GM10248 (cell line): Measurements from ENCODE around the gene CABP7.

Experiments
- CTCF ChIA-PET: fragments of 300-600 bp; sonication (Branson Sonifier 250); formaldehyde crosslinking; extraction: SDS; loops from one replicate; lab custom pipeline; 2021; ENCODE audit warnings: antibody characterized with exemption; lab: Yijun Ruan, JAX
- POLR2A ChIA-PET: fragments of 350-650 bp; sonication (Branson Sonifier 250); formaldehyde crosslinking; extraction: SDS; loops from one replicate; lab custom pipeline; 2020; ENCODE audit warnings: antibody characterized with exemption; lab: Yijun Ruan, JAX
- DNase-seq: peaks from one replicate; pipeline ENCODE4 v3.0.0; 2012; ENCODE audit errors: extremely low spot score
- TF ChIP-seq, protein P1 (sequence below): IDR thresholded peaks from 2 replicates; pipeline ENCODE4 v1.5.1; 2012; ENCODE audit warnings: mild to moderate bottlenecking, low read depth; ENCODE audit errors: extremely low read depth, missing control alignments, control extremely low read depth

CABP7 gene

DNA sequence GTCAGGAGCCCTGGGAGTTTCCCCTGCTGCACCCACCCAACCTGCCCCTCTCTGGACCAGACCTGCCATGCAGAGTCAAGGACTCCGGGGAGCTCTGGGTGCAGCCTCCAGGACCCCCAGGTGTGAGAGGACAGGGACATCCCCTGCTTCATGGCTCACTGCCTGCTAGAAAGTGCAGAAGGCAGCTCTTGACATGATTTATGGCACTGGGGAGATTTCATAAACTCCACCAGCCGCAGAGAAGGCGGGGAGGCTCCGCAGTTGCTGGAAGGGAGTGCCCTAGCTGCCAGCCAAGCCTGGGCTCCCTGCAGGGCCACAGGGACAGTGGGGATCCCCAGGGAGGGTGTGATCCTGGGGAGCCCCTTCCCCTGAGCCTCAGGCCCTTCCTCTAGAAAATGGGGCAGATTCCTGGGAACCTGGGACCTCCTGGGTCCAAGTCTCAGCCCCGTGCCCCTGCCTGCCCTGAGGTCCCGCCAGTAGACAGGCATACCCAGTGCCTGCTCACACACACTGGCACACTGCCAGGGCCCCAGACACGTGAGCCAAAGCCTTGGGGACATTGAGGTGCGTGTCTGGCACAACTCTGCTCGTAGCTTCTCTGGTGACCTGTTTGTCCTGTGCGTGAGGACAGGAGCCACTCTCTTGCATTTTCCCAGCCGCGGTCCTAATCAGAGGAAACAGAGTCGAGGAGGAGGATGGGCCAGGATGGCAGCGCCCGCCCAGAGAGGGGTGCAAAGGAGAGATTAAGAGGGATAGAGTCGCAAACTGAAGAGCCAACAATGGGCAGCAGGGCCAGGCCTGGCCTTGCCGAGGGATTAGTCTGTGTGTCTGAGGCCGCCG is 13.8 kb downstream of the CABP7 start:
- POLR2A ChIA-PET = no interaction called here
- DNase-seq = no peak
- TF ChIP-seq, protein P1, sequence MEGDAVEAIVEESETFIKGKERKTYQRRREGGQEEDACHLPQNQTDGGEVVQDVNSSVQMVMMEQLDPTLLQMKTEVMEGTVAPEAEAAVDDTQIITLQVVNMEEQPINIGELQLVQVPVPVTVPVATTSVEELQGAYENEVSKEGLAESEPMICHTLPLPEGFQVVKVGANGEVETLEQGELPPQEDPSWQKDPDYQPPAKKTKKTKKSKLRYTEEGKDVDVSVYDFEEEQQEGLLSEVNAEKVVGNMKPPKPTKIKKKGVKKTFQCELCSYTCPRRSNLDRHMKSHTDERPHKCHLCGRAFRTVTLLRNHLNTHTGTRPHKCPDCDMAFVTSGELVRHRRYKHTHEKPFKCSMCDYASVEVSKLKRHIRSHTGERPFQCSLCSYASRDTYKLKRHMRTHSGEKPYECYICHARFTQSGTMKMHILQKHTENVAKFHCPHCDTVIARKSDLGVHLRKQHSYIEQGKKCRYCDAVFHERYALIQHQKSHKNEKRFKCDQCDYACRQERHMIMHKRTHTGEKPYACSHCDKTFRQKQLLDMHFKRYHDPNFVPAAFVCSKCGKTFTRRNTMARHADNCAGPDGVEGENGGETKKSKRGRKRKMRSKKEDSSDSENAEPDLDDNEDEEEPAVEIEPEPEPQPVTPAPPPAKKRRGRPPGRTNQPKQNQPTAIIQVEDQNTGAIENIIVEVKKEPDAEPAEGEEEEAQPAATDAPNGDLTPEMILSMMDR = no peak
- CTCF ChIA-PET = no interaction called here

DNA sequence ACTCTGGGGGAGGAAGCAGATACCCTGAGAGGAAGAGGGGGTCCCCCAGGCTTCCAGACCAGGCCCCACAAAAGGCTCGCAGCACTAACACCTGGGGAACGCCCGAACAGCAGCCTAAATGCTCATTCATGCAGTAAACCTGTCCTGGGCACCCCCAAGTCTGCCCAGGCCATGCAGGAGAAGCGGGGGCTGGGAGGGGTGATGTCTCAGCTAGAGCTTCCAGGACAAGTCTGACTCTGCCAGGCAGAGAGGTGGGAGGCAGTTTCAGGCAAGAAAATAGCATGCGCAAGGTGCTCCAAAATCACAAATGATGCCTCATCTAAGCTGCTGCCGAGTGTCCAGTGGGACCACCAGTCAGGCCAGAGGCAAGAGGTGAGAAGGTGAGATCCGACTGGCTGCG is 14.6 kb downstream of the CABP7 start:
- CTCF ChIA-PET = no interaction called here
- POLR2A ChIA-PET = no interaction called here
- no peak for DNase-seq
- TF ChIP-seq, protein P1 = no peak

DNA sequence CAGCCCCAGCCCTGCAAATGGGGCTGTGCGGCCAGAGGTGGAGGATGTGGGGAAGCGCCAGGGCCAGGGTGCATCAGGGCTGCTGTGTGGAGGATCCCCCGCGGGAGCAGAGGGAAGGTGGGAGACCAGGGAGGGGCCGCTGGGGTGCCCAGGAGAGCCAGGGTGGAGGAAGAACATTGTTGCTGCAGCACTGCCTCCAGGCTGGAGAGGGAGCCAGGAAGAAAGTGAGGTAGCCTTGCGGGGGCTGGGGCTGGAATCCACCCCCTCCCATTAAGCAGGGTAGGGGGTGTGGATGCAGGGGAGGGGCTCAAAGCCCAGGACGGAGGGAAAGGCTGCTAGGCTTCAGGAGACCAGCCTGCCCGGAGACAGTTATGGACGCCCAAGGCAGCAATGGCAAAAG is 15.0 kb downstream of the CABP7 start:
- TF ChIP-seq, protein P1 = no peak
- ChIA-PET CTCF (no interaction called here), POLR2A (no interaction called here)
- no peak for DNase-seq

DNA sequence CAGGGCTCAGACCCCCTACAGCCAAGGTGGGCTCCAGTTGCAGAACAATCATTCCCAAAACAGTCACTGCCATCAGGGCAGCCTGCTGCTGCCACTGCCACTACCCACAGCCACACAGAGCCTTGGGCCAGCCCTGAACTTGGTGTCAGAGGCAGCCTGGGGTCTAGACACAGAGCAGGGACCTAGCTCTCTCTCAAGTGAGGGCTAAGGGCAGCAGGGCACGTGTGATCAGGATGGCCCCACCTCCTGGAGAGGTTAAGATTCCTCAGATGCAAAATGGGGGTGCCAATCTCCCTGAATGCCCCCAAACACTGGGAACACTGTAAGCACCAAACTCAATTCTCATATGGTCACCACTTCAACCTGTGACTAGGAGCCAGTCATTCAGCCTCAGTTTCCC is 15.6 kb downstream of the CABP7 start:
- TF ChIP-seq, protein P1 = no peak
- ChIA-PET CTCF (no interaction called here), POLR2A (no interaction called here)
- no peak for DNase-seq

DNA sequence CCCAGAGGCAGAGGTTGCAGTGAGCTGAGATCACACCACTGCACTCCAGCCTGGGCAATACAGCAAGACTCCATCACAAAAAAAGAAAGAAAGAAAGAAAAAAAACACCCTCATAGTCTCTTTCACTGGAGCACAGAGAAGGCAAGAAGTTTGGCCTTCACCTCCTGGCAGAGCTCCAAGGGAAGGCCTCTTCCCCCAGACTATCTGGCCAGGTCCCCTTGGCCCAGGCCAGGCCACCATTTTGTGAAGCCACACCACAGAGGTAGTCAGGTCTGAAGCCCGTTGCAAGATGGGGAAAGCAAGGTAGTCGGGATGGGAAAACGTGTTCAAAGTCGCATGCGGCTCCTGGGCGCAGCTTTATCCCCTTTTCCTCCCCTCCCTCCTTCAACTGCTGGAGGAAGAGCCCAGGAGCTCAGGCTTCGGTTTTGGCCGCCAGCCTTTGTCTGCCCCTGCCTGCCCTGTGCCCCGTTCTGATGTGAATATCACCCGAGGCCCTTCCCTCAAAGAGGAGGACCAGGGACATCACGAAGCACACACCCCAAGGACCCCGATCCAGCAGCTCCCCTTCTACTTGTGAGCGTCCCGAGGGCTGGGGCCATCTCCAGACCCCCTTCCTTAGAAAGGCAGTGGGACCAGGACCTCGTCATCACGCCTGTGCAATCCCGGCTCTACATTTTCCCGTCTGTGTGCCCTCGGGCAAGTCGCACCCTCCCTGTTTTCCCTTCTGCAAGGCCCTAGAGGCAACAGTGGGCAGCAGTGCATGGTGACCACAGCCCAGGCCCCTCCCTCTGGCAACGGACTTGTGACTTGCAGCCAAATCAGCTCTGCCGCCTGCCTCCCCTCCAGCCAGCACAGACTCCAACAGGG is 17.7 kb downstream of the CABP7 start:
- ChIA-PET CTCF (interaction anchor here (2.3 kb wide), 1 partner anchor 268 kb away, joined by 7 read pairs; no protein-coding TSS in a partner anchor), POLR2A (no interaction called here)
- TF ChIP-seq, protein P1 = no peak
- DNase-seq = no peak

DNA sequence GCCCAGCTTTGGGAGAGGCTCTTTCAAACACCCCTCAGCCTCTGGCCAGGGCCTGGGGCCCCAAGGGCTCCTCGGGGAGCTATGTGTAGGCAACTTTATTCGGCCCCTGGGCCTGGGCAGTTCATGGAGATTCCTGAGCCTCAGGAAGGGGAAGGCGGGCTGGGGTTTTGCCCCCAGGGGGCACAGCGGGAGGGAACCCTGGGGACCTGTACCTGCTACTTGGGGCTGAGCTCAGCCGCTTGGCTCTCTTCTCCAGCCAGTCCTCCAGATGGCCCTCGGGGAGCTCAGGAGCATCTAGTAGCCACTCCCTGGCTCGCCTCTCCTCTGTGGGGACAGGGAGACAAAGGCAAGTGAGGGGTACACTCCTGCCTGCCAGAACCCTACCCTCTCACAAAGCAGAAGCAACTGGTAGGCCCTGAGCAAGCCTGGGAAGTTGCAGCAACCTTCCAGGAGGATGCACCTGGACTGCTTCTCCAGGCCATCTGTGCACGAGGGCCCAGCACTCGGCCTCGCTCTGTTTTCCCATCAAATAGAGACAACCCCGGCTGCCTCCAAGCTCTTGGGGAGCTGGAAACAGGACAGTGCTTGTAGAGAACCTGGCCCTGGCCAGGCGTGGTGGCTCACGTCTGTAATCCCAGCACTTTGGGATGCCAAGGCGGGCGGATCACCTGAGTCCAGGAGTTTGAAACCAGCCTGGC is 18.5 kb downstream of the CABP7 start:
- ChIA-PET CTCF (interaction anchor here (2.3 kb wide), 1 partner anchor 267 kb away, joined by 7 read pairs; no protein-coding TSS in a partner anchor), POLR2A (no interaction called here)
- TF ChIP-seq, protein P1 = no peak
- no peak for DNase-seq
